Hepatocyte (in vitro differentiated cells): ENCODE results near the gene MRPL39.

Experiments
- EZH2 ChIP-seq: fragments of 200-600 bp; sonication (generic); IDR thresholded peaks from 2 replicates; pipeline ENCODE4 v1.6.1; 2016; ENCODE audit warnings: antibody characterized with exemption, mild to moderate bottlenecking, borderline replicate concordance
- EZH2phosphoT487 ChIP-seq: fragments of 200-600 bp; sonication (generic); IDR thresholded peaks from one replicate; pipeline ENCODE4 v1.6.1; 2018; ENCODE audit warnings: antibody characterized with exemption, mild to moderate bottlenecking, low read depth, moderate library complexity; ENCODE audit not compliant: unreplicated experiment, severe bottlenecking
- TF ChIP-seq, protein P1 (sequence below): fragments of 200-600 bp; sonication (generic); IDR thresholded peaks from 2 replicates; pipeline ENCODE4 v1.5.1; 2016; ENCODE audit warnings: antibody characterized with exemption, mild to moderate bottlenecking; ENCODE audit not compliant: poor library complexity

DNA sequence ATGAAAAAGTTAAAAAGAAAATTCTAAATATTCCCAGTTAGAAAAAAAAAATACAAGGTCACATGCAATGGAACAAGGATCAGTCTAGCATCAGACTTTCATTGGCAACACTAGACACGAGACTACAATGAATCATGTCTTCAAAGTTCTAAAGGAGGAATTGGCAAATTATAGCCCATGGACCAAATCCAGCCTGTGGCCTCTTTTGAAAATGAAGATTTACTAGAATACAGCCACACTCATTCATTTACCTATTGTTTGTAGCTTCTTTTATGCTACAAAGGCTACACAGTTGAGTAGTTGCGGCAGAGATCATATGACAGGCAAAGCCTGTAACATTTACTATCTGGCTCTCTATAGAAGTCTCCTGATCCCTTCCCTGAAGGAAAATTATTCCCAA lies 71.4 kb downstream of the MRPL39 start:
- TF ChIP-seq, protein P1, sequence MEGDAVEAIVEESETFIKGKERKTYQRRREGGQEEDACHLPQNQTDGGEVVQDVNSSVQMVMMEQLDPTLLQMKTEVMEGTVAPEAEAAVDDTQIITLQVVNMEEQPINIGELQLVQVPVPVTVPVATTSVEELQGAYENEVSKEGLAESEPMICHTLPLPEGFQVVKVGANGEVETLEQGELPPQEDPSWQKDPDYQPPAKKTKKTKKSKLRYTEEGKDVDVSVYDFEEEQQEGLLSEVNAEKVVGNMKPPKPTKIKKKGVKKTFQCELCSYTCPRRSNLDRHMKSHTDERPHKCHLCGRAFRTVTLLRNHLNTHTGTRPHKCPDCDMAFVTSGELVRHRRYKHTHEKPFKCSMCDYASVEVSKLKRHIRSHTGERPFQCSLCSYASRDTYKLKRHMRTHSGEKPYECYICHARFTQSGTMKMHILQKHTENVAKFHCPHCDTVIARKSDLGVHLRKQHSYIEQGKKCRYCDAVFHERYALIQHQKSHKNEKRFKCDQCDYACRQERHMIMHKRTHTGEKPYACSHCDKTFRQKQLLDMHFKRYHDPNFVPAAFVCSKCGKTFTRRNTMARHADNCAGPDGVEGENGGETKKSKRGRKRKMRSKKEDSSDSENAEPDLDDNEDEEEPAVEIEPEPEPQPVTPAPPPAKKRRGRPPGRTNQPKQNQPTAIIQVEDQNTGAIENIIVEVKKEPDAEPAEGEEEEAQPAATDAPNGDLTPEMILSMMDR: no peak
- no peak for TF ChIP-seq EZH2phosphoT487
- TF ChIP-seq EZH2: no peak
